Glutamatergic neuron (in vitro differentiated cells): ENCODE data around the gene KCNH2. TPM values are rescaled to one million over a fixed set of nuclear protein-coding genes. Genes with fewer than 3 reads are reported as not detected.

ENCODE experiments used
- DNase-seq: peaks from one replicate; pipeline ENCODE4 v3.0.0; 2022
- H3K27ac Mint-ChIP-seq: one replicate; pipeline ENCODE4 v1.8.0; 2020; ENCODE audit warnings: mild to moderate bottlenecking, mixed read lengths, inconsistent platforms; ENCODE audit not compliant: unreplicated experiment
- H3K27me3 Mint-ChIP-seq: one replicate; pipeline ENCODE4 v1.8.0; 2020; ENCODE audit warnings: mild to moderate bottlenecking, moderate library complexity, mixed read lengths, inconsistent platforms; ENCODE audit not compliant: unreplicated experiment
- H3K36me3 Mint-ChIP-seq: one replicate; pipeline ENCODE4 v1.8.0; 2020; ENCODE audit warnings: mild to moderate bottlenecking, mixed read lengths, inconsistent platforms; ENCODE audit not compliant: unreplicated experiment
- H3K4me1 Mint-ChIP-seq: one replicate; pipeline ENCODE4 v1.8.0; 2020; ENCODE audit warnings: mild to moderate bottlenecking, low read depth, mixed read lengths, inconsistent platforms; ENCODE audit not compliant: unreplicated experiment
- H3K4me3 Mint-ChIP-seq: one replicate; pipeline ENCODE4 v1.8.0; 2020; ENCODE audit warnings: mild to moderate bottlenecking, mixed read lengths, inconsistent platforms; ENCODE audit not compliant: unreplicated experiment
- H3K9me3 Mint-ChIP-seq: one replicate; pipeline ENCODE4 v1.8.0; 2020; ENCODE audit warnings: mild to moderate bottlenecking, moderate library complexity, mixed read lengths, inconsistent platforms; ENCODE audit not compliant: unreplicated experiment
- total RNA-seq: library from RNA; stranded (reverse); fragmentation: NEBNext Ultra II Directional; extraction: Animal tissue kit (Norgen Biotek cat#: 25700); gene quantifications from one replicate; pipeline ENCODE4 v1.2.1, GENCODE V29; 2021; ENCODE audit not compliant: unreplicated experiment
- TF ChIP-seq, protein P1 (sequence below): fragments of 200-600 bp; sonication (generic); IDR thresholded peaks from one replicate; pipeline ENCODE4 v1.5.0; 2021; ENCODE audit not compliant: partially characterized antibody, unreplicated experiment

Gene KCNH2
- total RNA-seq, 1 donor from 2014 or later, result 73.7 TPM

DNA sequence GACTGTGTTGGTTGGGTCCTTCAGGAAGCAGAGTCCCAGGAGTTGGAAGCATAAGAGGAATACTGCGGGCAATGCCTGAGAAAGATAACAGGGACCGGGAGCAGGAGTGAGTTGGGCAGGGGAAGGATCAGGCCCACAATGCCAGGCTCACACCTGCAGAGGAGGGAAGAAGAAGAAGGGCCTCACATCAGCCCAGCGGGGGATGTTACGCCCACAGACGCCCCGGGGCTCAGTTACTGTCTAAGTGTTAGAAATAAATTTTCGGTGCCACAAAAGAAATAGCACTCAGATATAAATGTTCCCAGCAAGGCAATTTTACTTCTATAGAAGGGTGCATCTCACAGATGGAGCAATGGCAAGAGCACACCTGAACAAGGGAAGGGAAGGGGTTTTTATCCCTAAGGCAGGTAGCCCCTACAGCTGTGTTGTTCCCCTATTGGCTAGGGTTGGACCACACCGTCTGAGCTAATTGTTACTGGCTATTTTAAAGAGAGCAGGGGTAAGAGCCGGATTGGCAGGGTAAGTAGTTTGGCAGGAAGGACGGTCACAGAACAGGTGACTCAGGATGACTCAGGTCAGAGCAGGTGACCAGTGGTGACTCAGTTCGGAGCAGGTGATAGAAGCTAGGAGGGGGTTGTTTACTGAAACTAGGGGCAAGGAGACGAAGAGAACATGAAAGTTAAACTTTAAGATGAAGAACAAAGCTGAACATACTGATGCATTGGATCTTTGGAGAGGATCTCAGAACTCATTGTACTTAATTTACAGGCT, 12.5 kb upstream of the KCNH2 start, which contains the start of gene NOS3:
NOS3 (plus strand) TSS at position 602 of the 771 bp plus-strand sequence. CDS start 2,787 bp downstream, outside the sequence.
- H3K36me3 Mint-ChIP-seq, result peaks cover 20% of the 10 kb centered on the region
- peaks cover 17% of the 10 kb centered on the region for H3K4me1 Mint-ChIP-seq
- peaks cover 22% of the 10 kb centered on the region for H3K9me3 Mint-ChIP-seq
- peak within 1 kb of the TSS; percentile 48 for H3K27ac Mint-ChIP-seq
- peaks cover 12% of the 10 kb centered on the region for H3K27me3 Mint-ChIP-seq
- no peak for DNase-seq
- H3K4me3 Mint-ChIP-seq, result peak within 1 kb of the TSS; percentile 30
- TF ChIP-seq, protein P1, sequence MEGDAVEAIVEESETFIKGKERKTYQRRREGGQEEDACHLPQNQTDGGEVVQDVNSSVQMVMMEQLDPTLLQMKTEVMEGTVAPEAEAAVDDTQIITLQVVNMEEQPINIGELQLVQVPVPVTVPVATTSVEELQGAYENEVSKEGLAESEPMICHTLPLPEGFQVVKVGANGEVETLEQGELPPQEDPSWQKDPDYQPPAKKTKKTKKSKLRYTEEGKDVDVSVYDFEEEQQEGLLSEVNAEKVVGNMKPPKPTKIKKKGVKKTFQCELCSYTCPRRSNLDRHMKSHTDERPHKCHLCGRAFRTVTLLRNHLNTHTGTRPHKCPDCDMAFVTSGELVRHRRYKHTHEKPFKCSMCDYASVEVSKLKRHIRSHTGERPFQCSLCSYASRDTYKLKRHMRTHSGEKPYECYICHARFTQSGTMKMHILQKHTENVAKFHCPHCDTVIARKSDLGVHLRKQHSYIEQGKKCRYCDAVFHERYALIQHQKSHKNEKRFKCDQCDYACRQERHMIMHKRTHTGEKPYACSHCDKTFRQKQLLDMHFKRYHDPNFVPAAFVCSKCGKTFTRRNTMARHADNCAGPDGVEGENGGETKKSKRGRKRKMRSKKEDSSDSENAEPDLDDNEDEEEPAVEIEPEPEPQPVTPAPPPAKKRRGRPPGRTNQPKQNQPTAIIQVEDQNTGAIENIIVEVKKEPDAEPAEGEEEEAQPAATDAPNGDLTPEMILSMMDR, result no peak

DNA sequence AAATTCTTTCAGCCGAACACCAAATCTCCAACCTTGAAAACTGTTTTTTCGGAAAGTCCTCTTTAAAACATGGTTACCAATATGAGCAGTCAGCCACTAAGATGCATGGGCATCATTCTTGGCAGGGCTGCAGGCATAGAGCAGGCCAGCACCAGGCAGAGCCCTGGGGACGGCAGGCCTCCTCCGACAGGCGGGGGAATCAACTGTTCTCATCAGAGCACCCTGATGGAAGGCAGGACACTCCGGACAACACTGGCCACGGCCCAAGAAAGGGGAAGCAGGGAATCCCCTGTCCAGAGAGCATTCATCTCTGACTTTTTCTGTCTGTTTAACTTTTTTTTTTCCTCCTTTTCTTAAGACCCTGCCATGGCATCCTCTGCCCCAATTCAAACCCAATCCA, 11.3 kb upstream of the KCNH2 start:
- no peak for DNase-seq
- Mint-ChIP-seq H3K4me3 (peak overlapping the region; percentile 46), H3K27ac (no peak overlapping the region), H3K4me1 (peaks cover 15% of the 10 kb centered on the region), H3K36me3 (peaks cover 20% of the 10 kb centered on the region), H3K9me3 (peaks cover 24% of the 10 kb centered on the region), H3K27me3 (peaks cover 15% of the 10 kb centered on the region)
- TF ChIP-seq, protein P1, result no peak

DNA sequence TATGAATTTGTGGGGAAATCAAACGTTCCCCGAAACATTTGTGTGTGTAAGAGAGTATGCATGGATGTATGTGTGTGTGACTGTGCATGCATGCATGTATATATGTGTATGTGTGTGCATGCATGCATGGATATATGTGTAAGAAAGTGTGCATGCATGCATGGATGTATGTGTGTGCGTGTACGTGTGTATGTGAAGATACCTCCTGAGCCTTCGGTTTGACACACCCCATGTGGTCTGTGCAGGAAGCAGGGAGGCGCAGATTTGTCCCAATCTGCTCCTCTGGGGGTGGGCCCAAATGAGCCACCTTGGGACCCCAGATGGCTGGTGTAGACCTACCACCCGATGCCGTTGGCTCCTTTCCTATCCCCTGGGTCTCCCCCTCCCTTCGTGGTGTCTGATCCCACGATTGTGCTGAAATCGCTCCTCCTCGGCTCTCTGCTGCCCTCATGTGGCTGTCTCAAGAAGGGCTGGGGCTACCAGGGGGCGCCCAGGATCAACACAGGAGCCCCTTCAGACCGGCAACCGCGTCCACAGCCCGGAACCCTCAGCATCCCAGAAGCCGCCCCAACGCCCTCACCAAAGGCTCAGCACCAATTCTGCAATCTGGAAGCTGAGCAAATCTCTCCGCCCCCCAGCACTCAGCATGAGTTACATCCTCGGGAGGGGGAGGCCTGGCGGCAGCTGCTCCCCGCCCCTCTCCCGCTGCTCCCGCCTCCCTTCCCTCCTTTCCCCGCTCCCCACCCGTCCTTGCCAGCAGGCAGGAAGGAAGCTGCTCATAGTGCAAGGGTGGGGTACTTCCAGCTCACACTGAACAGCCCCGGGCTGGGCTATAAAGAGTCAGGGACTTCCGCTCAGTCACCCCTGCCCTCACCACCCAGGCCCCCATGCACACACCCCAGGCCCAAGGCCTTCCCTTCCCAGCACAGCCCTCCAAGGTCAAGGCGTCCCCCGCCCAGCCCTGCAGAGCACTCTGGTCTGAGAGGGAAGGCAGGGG, 10.4 kb upstream of the KCNH2 start:
- Mint-ChIP-seq H3K27me3 (peaks cover 16% of the 10 kb centered on the region), H3K4me3 (peak overlapping the region; percentile 64), H3K4me1 (peaks cover 13% of the 10 kb centered on the region), H3K27ac (peak overlapping the region; percentile 77), H3K36me3 (peaks cover 20% of the 10 kb centered on the region), H3K9me3 (peaks cover 22% of the 10 kb centered on the region)
- TF ChIP-seq, protein P1, result peak; percentile 90
- peak; percentile 92 for DNase-seq

DNA sequence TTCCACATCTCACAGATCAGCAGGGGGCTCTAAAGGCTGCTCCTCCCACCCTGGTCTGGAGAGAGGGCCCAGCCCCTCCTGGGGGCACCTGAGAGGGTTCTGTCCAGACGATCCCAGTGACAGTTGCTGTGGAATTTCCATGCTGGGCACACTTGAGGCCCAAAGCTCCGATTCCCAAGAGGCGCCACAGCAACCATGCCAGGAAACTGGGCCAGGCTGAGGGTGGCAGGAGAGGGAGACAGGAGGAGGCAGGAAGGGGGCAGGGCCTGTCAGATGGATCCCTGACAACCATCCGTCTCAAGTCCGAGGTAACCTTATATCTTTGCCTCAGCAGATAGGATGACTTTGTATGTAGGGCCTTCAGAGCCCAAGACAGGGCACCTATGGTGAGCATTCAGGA, 8.4 kb upstream of the KCNH2 start:
- Mint-ChIP-seq H3K27ac (no peak overlapping the region), H3K9me3 (peaks cover 21% of the 10 kb centered on the region), H3K36me3 (peaks cover 17% of the 10 kb centered on the region), H3K27me3 (peaks cover 17% of the 10 kb centered on the region), H3K4me1 (peaks cover 13% of the 10 kb centered on the region), H3K4me3 (no peak overlapping the region)
- TF ChIP-seq, protein P1, result no peak
- no peak for DNase-seq
